Occipital lobe (tissue), 2 donors: ENCODE measurements around the gene SUN3. TPM values are rescaled to one million over a fixed set of nuclear protein-coding genes. Genes with fewer than 3 reads are reported as not detected.
A peak's percentile ranks its signal among the peaks of the same experiment; 100 is the strongest.
"Not testable (repeated sequence)": the region's sequence is repeated elsewhere in the genome, so short reads cannot be mapped to it uniquely, and the experiment has no call there.

Experiments
- DNase-seq: peaks from one replicate; lab custom pipeline; 2025; lab: John Stamatoyannopoulos, UW
- total RNA-seq: library from RNA; depleted of rRNA; stranded (reverse); fragments of >200 nt; gene quantifications from one replicate; pipeline ENCODE4 v1.2.3, GENCODE V29; 2014

SUN3 gene
- total RNA-seq, 1 donor from 2014 or later, result not detected

- no peak for DNase-seq
Observed at GRCh38 chr7:48033922-48034321, 5.0 kb upstream of the SUN3 start.

GRCh38 chr7:48031111-48031510 lies 2.2 kb upstream of the SUN3 start:
- DNase-seq, result no peak

- no peak for DNase-seq
Observed at GRCh38 chr7:48025624-48026023, 3.3 kb downstream of the SUN3 start.

- DNase-seq, result no peak
Observed at GRCh38 chr7:48017674-48018073, 11.2 kb downstream of the SUN3 start.

DNA sequence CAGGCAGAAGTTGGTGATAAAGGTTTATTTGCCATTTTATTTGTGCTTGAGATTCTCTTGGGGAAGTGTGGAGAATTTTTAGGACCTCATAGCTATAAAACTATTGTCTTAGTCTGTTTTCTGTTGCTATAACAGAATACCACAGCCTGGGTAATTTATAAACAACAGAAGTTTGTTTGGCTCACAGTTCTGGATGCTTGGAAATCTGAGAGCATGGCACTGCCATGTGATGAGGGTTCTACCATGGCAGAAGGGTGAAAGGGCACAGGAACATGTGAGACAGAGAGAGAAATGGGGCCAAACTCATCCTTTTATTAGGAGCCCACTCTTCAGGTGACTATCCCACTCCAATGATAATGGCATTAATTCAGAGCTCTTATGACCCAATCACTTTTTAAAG lies 12.3 kb downstream of the SUN3 start:
- DNase-seq, result no peak

DNA sequence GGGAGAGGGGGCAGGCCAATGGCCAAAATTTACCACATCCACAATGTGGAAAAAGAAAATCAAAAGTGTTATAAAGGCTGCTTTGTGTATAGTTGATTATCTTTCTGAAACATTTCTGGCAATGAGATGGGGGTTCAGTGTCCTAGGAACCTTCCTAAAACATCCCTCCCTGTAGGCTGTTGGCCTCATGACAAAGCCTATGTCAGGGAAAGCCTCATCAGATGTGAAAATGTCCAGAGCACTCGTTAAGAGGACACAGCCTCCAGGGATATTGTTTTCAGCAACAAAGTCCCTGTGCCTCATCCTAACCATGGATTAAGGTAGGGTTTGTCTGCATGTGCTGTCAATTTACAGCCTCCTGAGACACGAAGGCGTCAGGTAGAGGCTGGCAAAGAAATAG lies 17.0 kb downstream of the SUN3 start:
- DNase-seq, result no peak

DNA sequence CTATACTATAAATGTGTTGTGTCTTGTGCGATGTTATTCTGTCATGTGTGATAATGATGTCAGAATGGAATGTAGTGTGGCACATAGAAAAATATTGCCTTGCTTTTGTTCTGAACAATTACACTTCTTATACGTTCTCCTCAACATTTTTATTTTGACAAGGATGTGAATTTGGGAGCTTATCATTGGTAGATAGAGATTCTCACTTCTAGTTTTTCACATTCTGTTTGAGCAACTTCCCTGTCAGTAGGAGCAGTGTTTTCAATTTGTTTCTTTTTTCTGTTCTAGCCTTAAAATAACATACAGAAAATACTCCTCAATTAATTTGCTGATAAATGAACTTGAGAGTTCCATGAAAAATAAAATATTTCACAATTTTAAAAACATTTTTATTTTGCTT lies 17.6 kb downstream of the SUN3 start:
- no peak for DNase-seq

DNA sequence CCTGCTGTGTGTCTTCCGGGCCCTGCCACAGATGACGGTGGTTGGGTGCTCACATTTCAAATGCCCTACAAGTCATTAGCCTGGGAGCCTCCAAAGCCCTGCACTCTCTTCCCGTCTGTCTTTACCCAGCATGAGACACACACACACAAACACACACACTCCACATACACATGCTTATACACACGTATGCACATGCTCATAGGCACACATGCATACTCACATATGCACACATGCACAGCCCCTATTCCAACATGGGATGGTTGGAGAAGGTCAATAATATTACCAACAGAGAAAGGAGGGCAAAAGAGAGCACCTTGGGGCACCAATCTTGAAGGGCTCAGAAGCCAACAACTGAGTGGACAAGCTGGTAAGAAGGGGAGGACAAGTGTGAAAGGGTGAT lies 19.0 kb downstream of the SUN3 start:
- DNase-seq, result no peak

DNA sequence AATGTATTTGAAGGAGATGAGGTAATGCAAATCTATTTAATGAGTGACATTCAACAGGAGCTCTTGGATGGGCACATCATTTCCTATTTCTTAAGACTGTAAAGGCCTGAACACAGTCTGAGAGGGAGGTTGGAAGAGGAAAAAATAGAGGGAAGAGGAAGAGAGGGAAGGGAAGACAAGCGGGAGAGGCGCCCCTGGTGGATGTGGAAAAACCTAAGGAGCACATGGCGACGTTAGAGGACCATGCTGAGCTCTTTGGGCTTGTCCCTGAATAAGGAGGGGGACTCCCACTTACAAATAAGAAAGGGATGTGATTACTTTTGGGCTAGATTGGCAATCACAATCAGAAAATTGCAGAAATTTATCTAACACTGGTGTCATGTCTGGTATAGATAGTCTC lies 19.6 kb downstream of the SUN3 start:
- no peak for DNase-seq

DNA sequence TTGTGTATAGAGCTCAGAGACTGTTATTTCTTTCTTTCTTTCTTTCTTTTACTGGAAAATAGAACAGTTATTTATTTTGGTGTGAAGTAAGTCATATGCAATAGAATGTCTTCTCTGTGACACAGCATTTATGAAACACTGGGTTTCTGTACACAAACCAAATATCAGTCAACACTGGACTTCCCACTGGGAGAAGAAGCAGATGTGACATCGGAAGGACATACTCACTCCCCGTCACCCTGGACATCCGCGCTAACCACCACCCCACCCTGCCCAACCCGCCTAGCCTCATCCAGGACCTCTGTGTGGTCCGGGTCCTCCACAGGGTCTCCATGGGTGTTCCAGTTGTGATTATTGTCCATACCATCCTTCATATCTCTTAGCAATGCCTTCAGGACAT lies 22.0 kb downstream of the SUN3 start:
- no peak for DNase-seq

GRCh38 chr7:48004638-48005037 lies 24.3 kb downstream of the SUN3 start:
- no peak for DNase-seq

DNA sequence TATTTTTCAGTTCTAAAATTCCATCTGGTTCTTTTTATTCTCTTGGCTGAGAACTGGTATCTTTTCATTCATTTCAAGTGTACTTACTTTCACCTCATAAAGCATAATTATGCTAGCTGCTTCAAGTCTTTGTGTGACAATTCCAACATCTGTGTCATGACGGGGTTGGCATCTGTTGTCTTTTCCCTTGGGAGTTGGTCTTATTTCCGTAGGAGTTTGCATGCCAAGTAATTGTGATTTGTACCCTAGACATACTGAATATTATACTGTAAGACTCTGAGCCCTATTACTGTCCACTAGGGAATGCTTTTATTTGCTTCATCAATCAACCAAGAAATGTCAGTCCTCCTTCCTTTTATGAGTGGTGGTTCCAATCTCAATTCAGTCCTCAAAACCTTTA lies 24.9 kb downstream of the SUN3 start:
- no peak for DNase-seq

DNA sequence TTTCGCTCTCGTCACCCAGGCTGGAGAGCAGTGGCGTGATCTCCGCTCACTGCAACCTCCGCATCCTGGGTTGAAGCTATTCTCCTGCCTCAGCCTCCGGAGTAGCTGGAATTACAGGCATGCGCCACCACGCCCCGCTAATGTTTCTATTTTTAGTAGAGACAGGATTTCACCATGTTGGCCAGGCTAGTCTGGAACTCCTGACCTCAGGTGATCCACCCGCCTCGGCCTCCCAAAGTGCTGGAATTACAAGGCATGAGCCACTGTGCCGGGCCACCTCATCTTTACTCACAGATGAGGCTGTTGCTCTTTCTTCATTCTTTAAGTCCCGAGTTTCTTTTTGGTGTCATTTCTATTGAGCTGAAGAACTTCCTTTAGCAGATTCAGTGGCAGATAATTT lies 28.7 kb downstream of the SUN3 start:
- DNase-seq, result not testable (repeated sequence)

DNA sequence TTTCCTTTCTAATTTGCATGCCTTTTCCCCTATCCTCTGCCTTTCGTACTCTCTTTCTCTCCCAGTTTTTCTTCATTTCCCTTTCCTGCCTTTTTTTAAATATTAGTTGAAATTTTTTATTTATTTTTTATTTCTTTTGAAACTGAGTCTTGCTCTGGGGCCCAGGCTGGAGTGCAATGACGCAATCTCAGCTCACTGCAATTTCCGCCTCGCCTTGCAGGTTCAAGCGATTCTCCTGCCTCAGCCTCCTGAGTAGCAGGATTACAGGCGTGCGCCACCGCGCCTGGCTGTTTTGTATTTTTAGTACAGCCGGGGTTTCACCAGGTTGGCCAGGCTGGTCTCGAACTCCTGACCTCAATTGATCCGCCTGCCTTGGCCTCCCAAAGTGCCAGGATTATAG lies 29.5 kb downstream of the SUN3 start:
- DNase-seq, result no peak

- DNase-seq, result no peak
Observed at GRCh38 chr7:47992446-47992845, 36.5 kb downstream of the SUN3 start.

- DNase-seq, result peak; percentile 28
Observed at GRCh38 chr7:47991741-47992311, 37.1 kb downstream of the SUN3 start.

- no peak for DNase-seq
Observed at GRCh38 chr7:47991270-47991669, 37.6 kb downstream of the SUN3 start.

DNA sequence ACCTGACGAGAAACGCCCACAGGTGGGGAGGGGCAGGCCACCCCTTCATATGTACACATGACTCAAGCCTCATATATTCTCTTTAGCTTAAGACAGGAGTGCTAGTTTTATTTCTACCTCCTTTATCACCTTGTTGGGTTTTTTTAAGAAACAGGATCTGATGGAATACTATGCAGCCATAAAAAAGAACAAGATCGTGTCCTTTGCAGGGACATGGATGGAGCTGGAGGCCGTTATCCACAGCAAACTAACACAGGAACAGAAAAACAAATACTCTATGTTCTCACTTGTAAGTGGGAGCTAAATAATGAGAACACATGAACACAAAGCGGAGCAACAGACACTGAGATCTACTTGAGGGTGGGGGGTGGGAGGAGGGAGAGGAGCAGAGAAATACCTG lies 38.3 kb downstream of the SUN3 start:
- no peak for DNase-seq

GRCh38 chr7:47989607-47990400 lies 39.1 kb downstream of the SUN3 start:
- DNase-seq, result not testable (repeated sequence)

DNA sequence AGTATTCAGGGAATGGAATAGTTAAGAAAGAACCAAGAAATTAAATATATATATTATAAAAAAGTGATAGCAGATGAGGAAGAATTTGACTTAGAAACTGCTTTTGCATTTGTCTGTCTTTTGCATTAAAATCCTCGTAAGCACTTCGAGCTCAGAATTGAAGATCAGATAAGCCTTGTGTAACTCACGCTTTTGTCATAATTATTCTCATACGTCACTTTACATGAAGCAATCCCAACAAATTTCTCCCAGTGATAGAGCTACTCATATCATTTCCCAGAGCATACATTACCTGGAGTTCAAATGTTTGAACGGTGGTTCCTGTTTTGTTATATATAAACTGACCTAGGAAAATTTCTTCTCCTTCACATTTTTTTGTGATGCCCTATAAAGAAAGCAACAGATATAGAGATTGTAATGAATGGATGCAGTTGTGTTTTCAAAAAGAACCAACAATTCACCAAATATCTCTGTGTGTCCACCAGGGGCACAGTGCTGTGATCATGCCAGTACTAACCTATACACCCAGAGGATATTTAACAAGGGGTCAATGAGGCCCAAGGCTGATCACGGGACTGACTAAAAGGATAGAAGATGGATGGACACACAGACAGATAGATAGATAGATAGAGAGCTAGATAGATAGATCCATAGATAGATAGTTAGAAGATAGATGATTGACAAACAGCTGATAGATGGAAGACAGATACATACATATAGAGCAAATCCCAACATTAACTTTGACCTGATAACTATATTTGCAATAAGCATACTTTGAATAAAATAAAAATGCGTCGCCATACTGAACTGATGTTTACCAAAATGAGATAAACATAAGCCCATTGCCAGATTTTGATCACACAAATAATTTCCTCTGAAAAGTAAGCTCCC lies 40.2 kb downstream of the SUN3 start:
- DNase-seq, result no peak

DNA sequence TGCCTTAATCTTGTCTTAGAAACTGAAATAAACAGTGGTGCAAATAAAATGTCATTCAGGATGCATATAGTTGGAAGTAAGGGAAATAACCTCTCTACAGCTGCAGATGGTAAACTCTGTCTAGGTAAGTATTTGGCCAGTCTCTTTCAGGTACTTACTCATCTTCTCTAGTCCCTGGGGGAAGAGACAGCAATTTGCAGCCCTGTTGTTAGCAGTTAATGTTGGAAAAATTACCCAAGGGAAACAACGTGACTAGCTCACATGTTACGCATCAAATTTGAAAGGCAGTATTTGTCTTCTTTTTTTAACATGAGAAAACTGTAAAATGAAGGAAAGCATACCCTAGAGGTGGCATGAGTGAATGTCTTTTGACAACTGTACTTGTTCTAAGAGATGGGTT lies 46.3 kb downstream of the SUN3 start:
- DNase-seq, result no peak

GRCh38 chr7:47980648-47981047 lies 48.3 kb downstream of the SUN3 start:
- not testable (repeated sequence) for DNase-seq

DNA sequence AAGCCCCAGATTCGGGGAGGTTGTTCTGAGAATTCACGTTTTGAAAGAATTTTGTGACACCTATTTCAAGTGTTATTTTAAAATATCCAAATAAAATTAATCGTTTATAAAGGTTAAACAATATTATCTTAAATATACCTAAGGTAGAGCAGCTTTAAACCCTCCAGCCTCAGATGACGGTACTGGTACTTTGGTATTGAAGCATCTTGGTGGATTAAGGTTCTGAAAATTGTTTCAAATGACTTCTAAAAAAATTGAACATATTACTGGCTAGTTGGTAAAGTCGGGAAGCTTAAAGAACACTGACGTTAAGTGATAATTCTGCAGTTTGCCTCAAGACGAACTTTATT lies 49.1 kb downstream of the SUN3 start:
- no peak for DNase-seq
